Erythroblast (primary cell): Measurements from ENCODE around the gene GATA6.

ENCODE experiments used
- DNase-seq, 2 experiments: peaks; one replicate each; lab custom pipeline; 2025; lab: John Stamatoyannopoulos, UW
- GATA1 ChIP-seq: IDR thresholded peaks from 2 replicates; pipeline ENCODE4 v1.6.1; 2011; ENCODE audit warnings: low read depth, mild to moderate bottlenecking, control low read depth, low read length, moderate library complexity
- POLR2A ChIP-seq: IDR thresholded peaks from 2 replicates; pipeline ENCODE4 v1.6.1; 2011; ENCODE audit warnings: mild to moderate bottlenecking, low read length

GATA6 gene

DNA sequence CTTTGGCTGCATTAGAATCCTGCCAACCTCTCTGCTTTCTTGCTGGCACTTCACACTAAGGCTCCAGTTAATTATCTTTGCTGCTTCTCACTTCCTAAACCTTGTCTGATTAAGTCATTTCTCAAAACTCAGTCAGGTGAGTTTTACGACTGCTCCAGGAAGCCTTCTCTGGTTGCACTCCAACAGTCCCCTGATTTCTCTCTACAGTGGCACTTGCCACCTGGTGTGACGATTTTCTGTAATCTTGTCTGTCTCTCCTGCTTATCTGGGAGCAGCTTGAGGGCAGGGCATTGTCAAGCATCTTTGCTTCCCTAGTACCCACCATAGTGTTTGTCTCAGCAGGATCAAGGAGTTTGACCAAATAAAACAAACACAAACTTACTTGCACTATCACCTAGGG lies 10.4 kb upstream of the GATA6 start:
- TF ChIP-seq POLR2A (no peak), GATA1 (no peak)
- no peak for DNase-seq

DNA sequence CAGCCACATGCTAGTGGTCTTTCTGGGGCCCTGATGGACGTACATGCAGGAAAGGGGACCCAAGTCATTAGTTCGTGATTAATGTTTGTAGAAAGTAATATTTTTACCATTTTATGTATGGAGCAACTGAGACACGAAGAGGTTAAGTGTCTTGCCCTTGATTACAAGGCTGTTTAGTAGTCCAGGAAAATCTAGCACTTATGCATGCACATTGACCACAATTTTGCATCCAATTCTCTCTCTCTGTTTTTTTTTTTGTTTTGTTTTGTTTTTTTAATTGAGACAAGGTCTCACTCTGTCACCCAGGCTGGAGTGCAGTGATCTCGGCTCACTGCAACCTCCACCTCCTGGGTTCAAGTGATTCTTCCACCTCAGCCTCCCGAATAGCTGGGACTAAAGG lies 8.3 kb upstream of the GATA6 start:
- TF ChIP-seq GATA1 (no peak), POLR2A (no peak)

DNA sequence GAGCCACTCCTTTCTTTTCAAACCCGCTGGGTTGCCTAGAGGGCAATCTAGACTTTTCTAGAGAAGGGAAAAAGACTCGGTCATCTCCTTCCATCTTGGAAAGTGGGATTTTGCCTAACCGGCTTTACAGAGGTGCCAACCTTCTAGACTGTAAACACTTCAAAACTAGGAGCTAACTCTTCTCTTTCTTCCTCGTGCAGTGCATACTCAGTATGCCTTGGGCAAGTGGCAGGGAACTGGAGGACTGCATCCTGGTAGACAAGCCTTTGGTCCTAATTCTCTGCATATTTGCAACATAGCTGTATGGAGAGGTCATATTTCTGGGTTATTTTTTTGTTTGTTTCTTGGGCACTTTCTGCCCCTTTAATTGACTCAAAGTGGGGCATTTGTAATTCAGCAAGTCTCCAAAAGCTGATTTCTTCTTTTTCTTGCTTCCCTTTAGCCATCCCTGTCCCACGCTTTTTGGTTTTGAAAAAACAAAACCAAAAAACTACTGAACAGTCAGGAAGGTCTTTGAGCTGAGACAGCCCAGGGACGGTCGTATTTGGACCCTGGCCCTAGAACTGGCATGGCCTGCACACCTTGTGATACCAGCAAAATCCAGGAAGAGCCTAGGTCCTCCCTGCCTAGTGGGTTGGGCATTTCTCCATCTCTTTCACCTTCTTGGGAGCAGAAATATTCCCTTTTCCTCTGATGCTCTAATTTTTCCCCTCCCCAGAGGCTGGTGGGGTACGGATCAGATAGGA lies 5.8 kb upstream of the GATA6 start:
- TF ChIP-seq GATA1, result no peak
- no peak for TF ChIP-seq POLR2A
- DNase-seq, result no peak

More for the DNA sequence above, 8.3 kb upstream of the GATA6 start:
- no peak for DNase-seq

DNA sequence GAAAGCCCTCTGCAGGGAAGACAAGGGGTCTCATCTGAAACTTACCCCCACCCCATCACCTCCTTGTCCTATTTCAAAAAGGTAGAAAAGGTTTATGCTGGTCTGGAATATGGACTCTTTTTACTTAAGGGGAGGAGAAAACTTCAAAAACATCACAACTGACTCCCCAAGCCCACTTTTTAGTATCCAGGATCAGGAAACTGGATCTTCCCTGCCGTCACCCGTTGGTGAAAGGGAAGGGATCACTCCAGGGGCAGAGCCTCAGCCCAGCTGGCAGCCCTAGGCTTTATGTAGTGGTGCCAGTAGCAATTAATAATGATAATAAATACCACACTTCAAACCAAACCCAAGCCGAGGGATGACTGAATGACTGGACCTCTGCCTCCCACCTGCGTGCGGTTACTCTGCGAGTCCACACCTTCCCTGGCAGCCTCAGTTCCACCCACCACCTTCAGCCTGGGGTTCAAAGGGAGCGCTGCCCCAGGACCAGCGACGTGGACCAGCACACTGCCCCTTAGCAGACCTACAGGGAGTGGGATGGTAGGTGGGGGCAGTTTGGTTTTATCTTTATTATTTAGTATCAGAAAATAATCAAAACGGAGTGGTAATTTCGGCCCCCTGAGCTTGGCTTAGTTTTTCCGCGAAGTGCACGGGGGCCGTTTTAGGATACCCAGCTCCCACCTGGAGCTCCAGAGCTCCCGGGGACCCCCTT lies 4.9 kb upstream of the GATA6 start:
- DNase-seq, result no peak

DNA sequence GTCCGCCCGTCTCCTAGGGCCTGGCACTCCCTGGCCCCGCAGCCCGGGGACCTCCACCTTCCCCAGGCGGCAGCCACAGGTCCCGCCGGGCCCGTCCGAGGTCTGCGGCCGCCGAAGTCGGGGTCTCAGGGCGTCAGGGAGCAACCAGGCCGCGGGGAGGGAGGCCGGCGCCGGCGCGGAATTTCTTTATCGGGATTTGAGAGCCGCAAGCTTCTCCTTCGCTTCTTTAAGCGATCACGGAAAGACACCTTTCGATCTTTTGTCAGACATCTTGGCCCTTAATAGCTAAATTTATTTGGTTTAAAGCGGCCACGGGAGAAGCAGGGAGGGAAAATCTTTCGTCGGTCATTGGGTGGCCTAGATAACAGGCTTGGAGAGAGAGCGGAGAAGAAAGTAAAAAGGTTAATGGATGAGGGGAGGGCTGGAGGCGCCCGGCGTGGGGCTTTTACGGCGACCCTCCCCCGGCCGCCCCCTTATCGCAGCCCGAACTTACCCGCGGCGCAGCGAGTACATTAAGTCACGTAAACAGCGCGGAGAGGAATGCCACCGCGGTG lies 4.3 kb upstream of the GATA6 start:
- DNase-seq, result no peak
- no peak for TF ChIP-seq GATA1
- TF ChIP-seq POLR2A, result no peak

More for the DNA sequence above, 4.9 kb upstream of the GATA6 start:
- TF ChIP-seq GATA1 (no peak), POLR2A (no peak)

DNA sequence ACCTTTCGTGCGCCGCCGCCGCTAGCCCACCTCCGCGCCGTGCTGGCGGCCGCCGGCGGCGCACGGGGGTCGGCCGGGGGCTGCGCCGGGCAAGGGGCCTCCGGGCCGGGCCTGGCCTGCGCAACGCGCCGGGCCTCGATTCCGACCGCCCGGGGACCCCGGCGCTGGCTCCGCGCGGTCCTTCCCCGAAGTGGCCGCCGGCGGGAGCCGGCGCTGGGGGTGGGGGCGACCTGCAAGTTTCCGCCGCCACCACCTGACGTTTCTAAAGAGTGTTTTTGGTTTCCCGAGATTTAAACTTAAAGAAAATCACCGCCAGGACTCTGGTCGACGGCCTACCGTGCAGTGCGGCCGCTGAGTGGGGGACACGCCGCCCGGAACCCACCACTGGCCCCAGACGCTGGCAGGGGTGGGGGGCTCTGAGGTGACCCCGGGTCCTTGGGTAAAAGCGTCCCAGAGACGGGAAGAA lies 3.8 kb upstream of the GATA6 start:
- no peak for TF ChIP-seq GATA1
- TF ChIP-seq POLR2A, result no peak
- DNase-seq, result no peak

DNA sequence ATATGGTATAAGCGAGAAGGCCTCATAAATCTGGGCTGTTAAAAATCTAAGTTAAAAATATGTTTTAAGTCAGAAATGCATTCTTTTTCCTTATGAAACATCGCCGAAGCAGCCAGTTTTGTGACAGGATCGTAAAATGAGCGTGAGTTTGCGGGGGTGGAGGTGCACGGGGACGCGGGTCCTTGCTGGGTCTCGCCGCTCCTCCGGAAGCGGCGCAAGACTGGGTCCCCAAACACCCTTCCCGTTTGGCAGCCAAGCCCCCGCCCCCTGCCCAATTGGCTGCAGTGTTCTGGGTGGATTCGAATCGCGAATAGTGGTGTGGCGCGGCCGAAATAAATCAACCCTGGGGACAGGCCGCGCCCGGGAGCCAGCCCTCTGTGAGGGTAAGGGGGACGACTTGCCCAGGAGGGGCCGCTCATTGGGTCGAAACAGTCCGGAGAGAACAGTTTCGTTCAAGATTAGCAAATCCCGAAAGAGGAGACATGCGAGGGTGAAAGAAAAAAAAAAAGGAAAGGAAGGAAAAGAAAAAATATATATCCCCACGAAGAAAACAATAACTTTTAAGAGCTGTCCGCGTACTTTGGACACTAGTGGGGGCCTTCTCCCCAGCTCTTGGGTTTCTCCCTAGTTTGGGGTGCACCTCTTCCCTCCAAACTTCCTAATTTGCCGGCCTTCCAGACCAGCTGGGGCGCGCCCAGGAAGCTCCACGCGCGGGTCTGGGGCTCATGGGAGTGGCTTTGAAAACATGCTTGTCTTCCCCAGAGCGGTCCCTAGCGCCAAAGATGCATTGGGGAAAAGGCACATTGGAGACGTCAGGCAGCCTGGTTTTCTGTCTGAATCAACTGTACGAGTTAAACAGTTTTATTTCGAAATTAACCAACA lies 3.1 kb upstream of the GATA6 start:
- DNase-seq, result no peak
- TF ChIP-seq POLR2A (no peak), GATA1 (no peak)

DNA sequence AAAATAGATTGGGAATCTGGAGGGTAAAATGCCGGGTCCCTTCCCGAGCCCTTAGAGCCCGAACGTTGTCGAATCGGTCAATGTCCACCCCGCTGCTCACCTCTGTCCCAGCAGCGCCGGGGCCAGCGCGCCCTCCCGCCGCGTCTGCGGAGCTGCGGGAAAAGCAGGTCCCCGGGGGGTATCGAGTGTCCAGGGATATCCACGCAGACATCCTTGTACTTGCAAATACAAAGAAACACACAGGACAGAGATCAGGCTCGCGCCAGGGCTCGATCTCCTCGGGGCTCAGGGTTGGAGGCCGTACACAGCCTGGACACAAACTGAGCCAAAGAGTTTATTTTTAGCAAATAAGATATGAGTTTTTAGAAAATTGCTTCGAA lies 2.3 kb upstream of the GATA6 start:
- DNase-seq, result no peak
- TF ChIP-seq GATA1, result no peak
- TF ChIP-seq POLR2A, result no peak

DNA sequence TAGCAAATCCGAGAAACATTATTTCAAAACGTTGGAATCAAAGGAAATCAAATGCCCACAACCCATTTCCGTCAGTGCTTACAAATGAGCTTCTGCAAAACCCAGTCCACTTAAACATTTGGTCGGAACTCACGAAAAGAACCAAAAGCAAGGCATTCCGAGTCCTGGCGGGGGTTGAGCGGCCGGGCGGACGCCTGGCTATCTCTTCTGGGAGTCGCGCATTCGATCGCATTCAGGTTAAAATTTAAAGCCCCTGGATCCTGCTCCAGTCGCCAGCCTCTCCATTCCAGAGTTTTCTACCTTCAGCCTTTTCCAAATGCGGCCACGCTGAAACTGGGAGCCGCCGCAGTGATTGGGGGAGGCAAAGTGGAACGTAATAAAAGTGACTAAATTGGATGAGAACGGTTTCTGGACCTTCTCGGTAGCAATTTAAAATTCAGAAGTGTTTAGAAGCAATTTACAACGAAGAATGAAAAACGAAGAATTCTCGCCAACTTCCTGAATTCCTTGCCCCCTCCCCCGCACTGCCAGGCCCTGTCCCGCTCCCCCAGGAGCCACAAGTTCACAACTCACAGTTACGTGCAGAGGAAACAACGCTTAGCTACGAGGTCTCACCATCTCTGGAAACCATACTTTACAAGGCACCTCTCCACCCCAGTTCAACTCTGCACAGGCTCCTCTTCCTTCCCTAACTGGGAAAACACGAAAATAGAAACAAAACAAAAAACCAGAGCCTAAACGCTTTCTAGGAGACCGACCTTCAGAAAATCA lies 1.7 kb upstream of the GATA6 start:
- no peak for TF ChIP-seq POLR2A
- TF ChIP-seq GATA1, result no peak
- peak in 1 of 2 experiments; percentile 27 for DNase-seq

DNA sequence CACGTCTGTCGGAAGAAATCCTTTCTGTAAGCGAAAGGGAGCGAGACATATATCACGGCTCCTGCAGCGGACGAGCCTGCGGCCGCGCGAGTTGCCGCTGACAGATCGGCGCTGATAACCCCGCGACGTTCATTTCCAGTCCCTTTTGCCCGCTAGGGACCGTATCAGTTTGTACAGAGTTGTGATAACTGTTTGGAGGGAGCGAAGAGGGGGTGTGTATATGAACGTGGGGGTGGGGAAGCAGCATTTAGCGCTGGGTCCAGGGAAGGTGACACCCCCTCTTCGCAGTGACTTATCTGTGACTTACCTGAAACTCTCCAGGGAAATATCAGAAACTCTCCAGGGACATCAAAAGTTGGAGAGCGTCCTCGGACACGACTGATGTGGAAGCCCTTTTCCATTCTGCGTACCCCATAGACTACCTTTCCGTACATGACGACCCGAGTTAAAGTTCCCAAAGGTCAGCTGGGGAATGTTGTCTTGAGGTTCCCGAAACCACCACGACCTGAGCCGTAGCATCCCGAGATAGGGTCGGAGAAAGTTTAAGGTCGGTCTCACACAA lies 948 bp upstream of the GATA6 start:
- TF ChIP-seq POLR2A, result no peak
- no peak for TF ChIP-seq GATA1

DNA sequence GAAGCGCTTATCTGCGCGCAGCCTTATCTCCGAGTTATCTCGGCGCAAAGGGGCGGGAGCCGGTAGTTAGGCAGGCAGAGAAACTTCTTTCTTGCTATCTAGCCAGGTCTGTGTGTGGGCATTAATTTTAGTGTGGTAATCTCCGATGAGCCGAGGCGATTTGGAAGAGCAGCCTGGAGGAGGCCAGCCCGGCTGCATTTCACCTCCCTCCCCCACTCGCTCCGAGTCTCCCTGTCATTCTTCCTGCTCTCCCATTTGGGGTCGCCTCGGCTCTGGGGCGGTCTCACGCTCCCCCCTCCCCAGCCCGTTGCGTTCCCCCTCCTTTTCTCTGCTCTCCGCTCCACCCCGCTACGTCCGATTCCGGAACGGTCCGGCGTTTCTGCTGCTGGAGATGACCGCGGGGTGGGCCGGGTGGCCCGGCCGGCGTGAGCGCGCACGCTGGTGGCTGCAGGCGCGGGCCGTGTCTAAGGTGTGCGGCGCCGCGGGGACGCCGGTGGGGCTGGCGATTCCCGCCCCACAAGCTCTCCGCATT lies 566 bp downstream of the GATA6 start:
- DNase-seq, result peak; percentile 52 to 68
- no peak for TF ChIP-seq GATA1
- TF ChIP-seq POLR2A, result no peak

More for the DNA sequence above, 948 bp upstream of the GATA6 start:
- DNase-seq, result peak; percentile 39 to 59
